ENCODE results near the gene KLF5. TPM values are rescaled to one million over a fixed set of nuclear protein-coding genes. Genes with fewer than 3 reads are reported as not detected.
"Not testable (repeated sequence)": the region's sequence is repeated elsewhere in the genome, so short reads cannot be mapped to it uniquely, and the experiment has no call there.

Gene KLF5
- total RNA-seq, 1 donor from 2014 or later: 0.89 TPM

DNA sequence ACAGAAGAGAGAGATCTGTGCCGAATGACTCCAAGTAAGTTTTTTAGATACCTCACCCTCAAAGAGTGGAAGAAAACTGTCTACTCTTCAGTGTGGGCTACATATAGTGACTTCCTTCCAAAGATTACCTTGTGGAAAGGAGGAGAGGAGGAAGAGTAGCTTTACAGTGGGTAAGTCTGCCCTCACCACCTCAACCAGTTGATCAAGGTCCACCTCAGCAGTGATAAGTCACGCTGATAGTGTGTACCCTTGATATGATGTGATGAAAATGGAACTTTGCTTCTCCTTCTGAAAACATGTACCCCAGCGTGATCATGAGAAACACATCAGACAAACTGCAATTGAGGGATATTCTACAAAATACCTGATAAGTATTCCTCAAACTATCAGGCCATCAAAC lies 20.6 kb downstream of the KLF5 start:
- ATAC-seq: no peak
- DNase-seq: no peak
- intact Hi-C loops (cut with micrococcal nuclease): no loop called here

- intact Hi-C loops (cut with micrococcal nuclease): no loop called here
- no peak for DNase-seq
- ATAC-seq: no peak
These were observed 22.6 kb downstream of the KLF5 start for GRCh38 chr13:73081256-73081915.

GRCh38 chr13:73082471-73082870 lies 23.7 kb downstream of the KLF5 start:
- ATAC-seq (no peak), DNase-seq (no peak)
- intact Hi-C loops (cut with micrococcal nuclease): no loop called here

DNA sequence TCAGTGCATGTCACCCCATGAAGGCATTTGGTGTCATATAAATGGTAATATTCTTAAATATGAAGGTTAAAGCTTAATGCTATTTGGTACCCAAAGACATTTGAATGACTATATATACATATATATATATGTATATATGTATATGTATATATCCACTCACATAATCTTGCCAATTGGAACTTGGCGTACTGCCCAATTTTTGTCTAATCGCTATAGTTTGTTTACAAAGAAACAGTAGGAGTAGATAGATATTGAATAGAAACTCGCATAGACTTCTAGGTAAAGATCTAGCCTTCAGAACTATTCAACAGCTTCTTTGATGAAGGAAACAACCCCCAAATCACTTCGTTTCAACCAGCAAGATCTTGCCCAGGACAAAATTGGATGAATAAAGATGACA lies 24.1 kb downstream of the KLF5 start:
- DNase-seq (no peak), ATAC-seq (no peak)
- intact Hi-C loops (cut with micrococcal nuclease): no loop called here

DNA sequence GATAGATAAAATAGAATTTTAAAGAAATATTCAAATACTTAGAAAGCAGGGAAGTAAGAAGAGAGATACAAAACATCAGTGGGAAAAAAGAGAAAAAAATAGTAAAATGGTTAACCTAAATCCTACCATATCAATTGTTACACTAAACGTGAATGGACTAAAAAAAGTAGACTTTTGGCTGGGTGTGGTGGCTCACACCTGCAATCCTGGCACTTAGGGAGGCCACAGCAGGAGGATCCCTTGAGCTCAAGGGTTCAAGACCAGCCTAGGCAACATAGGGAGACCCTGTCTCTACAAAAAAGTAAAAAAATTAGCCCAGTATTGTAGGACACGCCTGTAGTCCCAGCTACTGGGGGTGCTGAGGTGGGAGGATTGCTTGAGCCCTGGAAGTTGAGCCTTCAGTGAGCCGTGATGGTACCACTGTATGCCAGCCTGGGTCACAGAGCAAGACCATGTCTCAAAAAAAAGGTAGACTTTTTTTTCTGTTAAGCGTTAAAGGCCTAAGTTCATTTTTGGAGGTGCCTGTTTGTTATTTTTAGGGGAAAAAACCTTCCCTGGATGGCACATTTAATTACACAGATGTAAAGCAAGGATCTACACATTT lies 29.6 kb downstream of the KLF5 start:
- intact Hi-C loops (cut with micrococcal nuclease): no loop called here
- DNase-seq (no peak), ATAC-seq (no peak)

- ATAC-seq (no peak), DNase-seq (no peak)
- intact Hi-C loops (cut with micrococcal nuclease): no loop called here
These were observed 30.4 kb downstream of the KLF5 start for GRCh38 chr13:73089213-73089612.

- DNase-seq: no peak
- no peak for ATAC-seq
- intact Hi-C loops (cut with micrococcal nuclease): no loop called here
These were observed 31.5 kb downstream of the KLF5 start for GRCh38 chr13:73090116-73090822.

GRCh38 chr13:73090823-73091187 lies 32.0 kb downstream of the KLF5 start:
- no peak for DNase-seq
- intact Hi-C loops (cut with micrococcal nuclease): no loop called here
- ATAC-seq: no peak

GRCh38 chr13:73092829-73093228 lies 34.0 kb downstream of the KLF5 start:
- intact Hi-C loops (cut with micrococcal nuclease): no loop called here
- DNase-seq: no peak
- ATAC-seq: no peak

- DNase-seq (no peak), ATAC-seq (no peak)
- intact Hi-C loops (cut with micrococcal nuclease): no loop called here
These were observed 37.4 kb downstream of the KLF5 start for GRCh38 chr13:73096173-73096572.

DNA sequence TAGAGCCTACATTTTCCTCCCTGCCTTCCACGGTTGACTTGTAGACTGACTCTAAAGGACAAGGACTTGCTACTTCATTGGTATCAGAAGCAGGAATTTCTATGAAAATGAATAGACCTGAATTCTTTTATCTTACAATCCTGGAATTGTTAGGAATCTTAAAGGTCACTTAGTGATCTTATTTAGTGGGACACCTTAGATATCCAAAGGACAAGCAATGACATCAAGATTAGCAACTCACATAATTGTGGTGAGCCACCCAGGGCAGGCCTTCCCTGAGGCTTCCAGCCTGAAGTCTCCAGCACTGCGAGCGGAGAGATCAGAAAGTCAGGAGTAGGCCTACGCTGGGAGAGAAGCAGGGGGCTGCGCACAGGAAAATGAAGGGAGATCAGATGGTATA lies 37.8 kb downstream of the KLF5 start:
- DNase-seq: no peak
- no peak for ATAC-seq
- intact Hi-C loops (cut with micrococcal nuclease): no loop called here

DNA sequence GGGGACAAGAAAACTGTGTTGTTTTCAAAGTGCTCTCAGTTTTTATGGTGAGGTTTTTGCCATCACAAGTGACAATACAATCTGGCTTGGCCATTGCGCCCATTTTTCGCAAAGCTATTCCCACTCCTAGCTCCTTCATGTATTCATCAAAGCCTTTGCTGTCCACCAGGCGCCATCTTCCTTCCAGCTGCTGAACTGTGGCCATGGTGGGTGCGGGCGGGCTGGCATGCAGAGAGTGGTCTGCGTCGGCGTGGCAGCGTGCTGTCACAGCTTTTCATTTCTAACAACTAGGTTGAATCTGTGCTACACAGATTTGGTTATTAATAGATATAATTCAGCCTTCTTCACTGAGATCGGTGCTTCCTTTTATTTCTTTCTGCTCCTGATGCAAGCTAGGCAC lies 42.0 kb downstream of the KLF5 start:
- DNase-seq; ATAC-seq; intact Hi-C loops (cut with micrococcal nuclease): not testable (repeated sequence)

DNA sequence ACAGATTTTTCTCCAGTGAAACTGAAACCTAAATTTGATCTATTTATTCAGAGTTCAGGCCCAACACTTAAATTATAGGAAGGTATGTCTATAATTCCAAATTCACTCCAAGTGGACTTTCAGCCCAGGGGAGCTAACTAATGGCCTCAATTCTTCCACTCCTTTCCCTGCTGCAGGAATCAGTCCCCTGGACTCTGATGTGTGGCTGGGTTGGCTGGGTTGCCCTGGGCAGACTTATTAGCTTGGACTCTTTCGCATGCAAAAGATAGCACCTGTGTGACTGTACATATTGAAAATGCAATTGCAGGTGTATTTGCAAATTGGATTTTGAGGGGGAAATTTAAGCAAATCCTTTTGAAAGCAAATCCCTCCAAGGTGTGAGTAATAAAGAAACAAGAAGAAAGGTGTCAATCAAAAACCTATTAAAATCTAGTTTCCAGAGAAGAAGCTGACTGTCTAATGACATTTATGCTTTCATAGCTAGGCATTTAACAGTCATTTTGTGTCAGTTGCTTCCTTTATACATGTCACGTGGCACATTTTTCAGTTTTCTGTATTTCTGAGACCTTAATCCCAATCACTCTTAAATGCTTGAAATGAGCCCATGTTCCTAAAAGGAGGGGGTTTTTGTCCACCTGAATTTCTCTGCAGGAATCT lies 42.7 kb downstream of the KLF5 start:
- ATAC-seq (no peak), DNase-seq (no peak)
- intact Hi-C loops (cut with micrococcal nuclease): no loop called here

GRCh38 chr13:73103238-73103637 lies 44.4 kb downstream of the KLF5 start:
- intact Hi-C loops (cut with micrococcal nuclease): no loop called here
- no peak for DNase-seq
- ATAC-seq: no peak

GRCh38 chr13:73106513-73107178 lies 47.8 kb downstream of the KLF5 start:
- no peak for DNase-seq
- no peak for ATAC-seq
- intact Hi-C loops (cut with micrococcal nuclease): no loop called here

GRCh38 chr13:73107481-73107880 lies 48.7 kb downstream of the KLF5 start:
- intact Hi-C loops (cut with micrococcal nuclease): no loop called here
- no peak for DNase-seq
- ATAC-seq: no peak

DNA sequence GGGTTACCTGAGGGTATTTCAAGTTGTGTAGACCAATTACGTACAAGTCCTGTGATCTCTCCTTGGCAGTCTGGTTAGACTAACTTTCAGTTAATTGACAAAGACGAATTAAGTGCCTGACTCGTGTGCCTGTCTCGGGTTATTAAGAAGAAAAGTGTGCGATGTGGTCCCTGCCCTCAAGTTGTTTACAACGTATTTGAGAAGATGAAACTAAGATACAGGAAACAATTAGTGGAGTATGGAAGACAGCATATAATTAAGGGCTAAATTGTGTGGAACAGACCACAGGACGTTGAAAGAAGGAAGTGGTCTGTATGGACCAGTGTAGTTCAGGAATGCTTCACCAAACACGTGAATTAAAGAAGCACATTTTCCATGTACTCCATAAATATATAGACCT lies 49.2 kb downstream of the KLF5 start:
- DNase-seq (no peak), ATAC-seq (no peak)
- intact Hi-C loops (cut with micrococcal nuclease): no loop called here

DNA sequence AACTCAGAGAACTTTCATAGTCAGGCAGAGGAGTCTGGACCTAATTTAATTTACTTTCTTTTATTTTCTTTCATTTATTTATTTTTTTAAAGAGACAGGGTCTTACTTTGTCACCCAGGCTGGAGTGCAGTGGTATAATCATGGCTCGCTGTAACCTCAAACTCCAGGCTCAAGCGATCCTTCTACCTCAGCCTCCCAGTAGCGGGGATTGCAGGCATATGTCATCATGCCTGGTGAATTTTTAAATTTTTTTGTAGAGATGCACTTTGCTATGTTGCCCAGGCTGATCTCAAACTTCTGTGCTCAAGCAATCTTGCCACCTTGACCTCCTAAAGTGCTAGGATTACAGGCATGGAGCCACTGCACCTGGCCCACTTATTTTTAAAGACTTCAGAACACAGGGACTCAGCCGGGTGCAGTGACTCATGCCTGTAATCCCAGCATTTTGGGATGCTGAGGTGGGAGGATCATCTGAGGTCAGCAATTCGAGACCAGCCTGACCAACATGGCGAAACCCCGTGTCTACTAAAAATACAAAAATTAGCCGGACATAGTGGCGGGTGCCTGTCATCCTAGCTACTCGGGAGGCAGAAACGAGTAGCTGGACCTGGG lies 50.6 kb downstream of the KLF5 start:
- intact Hi-C loops (cut with micrococcal nuclease): no loop called here
- DNase-seq (no peak), ATAC-seq (no peak)

DNA sequence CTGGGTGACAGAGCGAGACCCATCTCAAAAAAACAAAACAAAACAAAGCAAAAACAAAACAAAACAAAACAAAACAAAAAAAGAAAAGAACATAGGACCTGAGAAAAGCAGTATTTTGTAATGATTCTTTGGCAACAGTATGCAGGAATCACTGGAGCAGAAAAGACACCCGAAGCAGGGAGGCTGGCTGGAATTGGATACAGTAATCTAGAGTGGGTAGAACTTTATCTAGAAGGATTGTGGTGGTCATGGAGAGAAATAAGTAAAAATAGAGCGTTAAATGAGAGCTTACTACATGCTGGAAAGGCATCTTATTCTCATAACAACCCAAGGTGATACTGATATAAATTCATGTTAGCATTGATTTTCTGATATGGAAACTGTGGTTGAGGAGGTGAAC lies 51.2 kb downstream of the KLF5 start:
- DNase-seq (no peak), ATAC-seq (no peak)
- intact Hi-C loops (cut with micrococcal nuclease): no loop called here

Measured in left ventricle myocardium superior (tissue), 1 donor.